HepG2 (cell line): ENCODE results near the gene UBTD2. TPM values are rescaled to one million over a fixed set of nuclear protein-coding genes. Genes with fewer than 3 reads are reported as not detected.

Experiments
- ATAC-seq: fragments of 200-7000 bp; cut with Tn5 transposase; 3 replicates; pipeline ENCODE4 v1.9.1; 2020; ENCODE audit warnings: mild to moderate bottlenecking, moderate library complexity
- BruUV-seq: library from RNA; stranded (reverse); fragments of 400-500 nt; replicated peaks from 2 replicates; lab custom pipeline; 2021; lab: Mats Ljungman, UMichigan
- CTCF ChIA-PET: fragments of 300-600 bp; formaldehyde crosslinking; extraction: SDS; loops from one replicate; lab custom pipeline; 2021; ENCODE audit warnings: low total read pairs, inconsistent platforms, low intra/inter-chr PET ratio; lab: Yijun Ruan, JAX
- POLR2A ChIA-PET: fragments of 350-600 bp; sonication (Branson Sonifier 250); formaldehyde crosslinking; loops from one replicate; lab custom pipeline; 2020; ENCODE audit warnings: antibody characterized with exemption, inconsistent platforms; lab: Yijun Ruan, JAX
- DNase-seq: peaks from one replicate; pipeline ENCODE4 v3.0.0-alpha.2; 2015; ENCODE audit warnings: low spot score
- FAIRE-seq: peaks from 3 replicates; lab custom pipeline; 2011; peaks lifted over from hg19 to GRCh38; lab: Jason Lieb, UNC
- H2AFZ ChIP-seq: one replicate; pipeline ENCODE4 v1.6.1; 2011; ENCODE audit warnings: low read length, inconsistent platforms
- H3K27ac ChIP-seq: fragments of 300-600 bp; 3 replicates; pipeline ENCODE4 v1.8.0; 2011; ENCODE audit warnings: mixed run types, mild to moderate bottlenecking, mixed read lengths, low read length, inconsistent platforms; ENCODE audit not compliant: insufficient read depth; ENCODE audit errors: extremely low read length
- H3K27me3 ChIP-seq, 2 experiments: fragments of 200-600 bp in 1 of 2; 2 replicates in 1 of 2; 3 replicates in 1 of 2; pipeline versions ENCODE4 v1.6.0 to v1.8.0; 2011; ENCODE audit warnings: low read length in 2 of 2, mild to moderate bottlenecking in 2 of 2, moderate library complexity in 2 of 2, inconsistent platforms in 1 of 2; ENCODE audit not compliant: insufficient read depth in 2 of 2, control insufficient read depth in 1 of 2
- H3K36me3 ChIP-seq, 2 experiments: fragments of 200-600 bp in 1 of 2; replicated peaks in 1 of 2; 2 replicates in 1 of 2; 3 replicates in 1 of 2; pipeline versions ENCODE4 v1.5.1 to v1.8.0; 2011; ENCODE audit warnings: low read length in 2 of 2, inconsistent platforms in 1 of 2; ENCODE audit not compliant: insufficient read depth in 2 of 2, control insufficient read depth in 1 of 2
- H3K4me1 ChIP-seq: 2 replicates; pipeline ENCODE4 v1.5.1; 2012; ENCODE audit warnings: low read length, inconsistent platforms; ENCODE audit not compliant: insufficient read depth
- H3K4me2 ChIP-seq: 2 replicates; pipeline ENCODE4 v1.6.0; 2011; ENCODE audit warnings: low read depth, low read length, inconsistent platforms
- H3K4me3 ChIP-seq, 3 experiments: fragments of 200-600 bp in 1 of 3; sonication (generic), shearing (Covaris generic) in 1 of 3; replicated peaks in 1 of 3; 2 replicates each; pipeline ENCODE4 v1.5.1; 2011 to 2016; ENCODE audit warnings: low read length in 3 of 3, inconsistent platforms in 2 of 3, low read depth in 2 of 3, mild to moderate bottlenecking in 2 of 3, control low read depth in 1 of 3, mixed read lengths in 1 of 3; ENCODE audit not compliant: insufficient read depth in 1 of 3
- H3K79me2 ChIP-seq: one replicate; pipeline ENCODE4 v1.6.1; 2011; ENCODE audit warnings: low read length, inconsistent platforms; ENCODE audit not compliant: insufficient read depth
- H3K9ac ChIP-seq: 2 replicates; pipeline ENCODE4 v1.6.0; 2011; ENCODE audit warnings: mild to moderate bottlenecking, low read depth, low read length, inconsistent platforms; ENCODE audit not compliant: insufficient read depth
- H3K9me3 ChIP-seq: 2 replicates; pipeline ENCODE4 v1.5.1; 2012; ENCODE audit warnings: mild to moderate bottlenecking, low read length
- H4K20me1 ChIP-seq: 2 replicates; pipeline ENCODE4 v1.6.0; 2011; ENCODE audit warnings: inconsistent platforms, mild to moderate bottlenecking, low read length, moderate library complexity; ENCODE audit not compliant: insufficient read depth
- ARID2 ChIP-seq: sonication (generic); formaldehyde crosslinking; IDR thresholded peaks from 2 replicates; pipeline ENCODE4 v1.8.1; 2022; ENCODE audit warnings: mild to moderate bottlenecking, missing genetic modification reagents, borderline replicate concordance
- ATAD3A ChIP-seq: sonication (generic); formaldehyde crosslinking; IDR thresholded peaks from 2 replicates; pipeline ENCODE4 v1.4.0; 2020; ENCODE audit warnings: missing genetic modification reagents
- HNRNPLL ChIP-seq: fragments of 200-400 bp; formaldehyde crosslinking; IDR thresholded peaks from 2 replicates; pipeline ENCODE4 v1.6.1; 2017; ENCODE audit warnings: mild to moderate bottlenecking, low read depth, low read length; ENCODE audit not compliant: poor library complexity, severe bottlenecking
- KDM6A ChIP-seq: IDR thresholded peaks from 2 replicates; pipeline ENCODE4 v1.6.1; 2016; ENCODE audit warnings: low read depth
- KMT2B ChIP-seq: IDR thresholded peaks from 2 replicates; pipeline ENCODE4 v1.6.1; 2016; ENCODE audit warnings: missing genetic modification reagents, missing compliant biosample characterization
- NR2C2 ChIP-seq: sonication (generic); formaldehyde crosslinking; IDR thresholded peaks from 2 replicates; pipeline ENCODE4 v1.4.0; 2020; ENCODE audit warnings: missing genetic modification reagents, mild to moderate bottlenecking, moderate library complexity, borderline replicate concordance
- NR3C1 ChIP-seq: sonication (generic); formaldehyde crosslinking; IDR thresholded peaks from 2 replicates; pipeline ENCODE4 v1.4.0; 2020; ENCODE audit warnings: missing genetic modification reagents
- ONECUT2 ChIP-seq: sonication (generic); formaldehyde crosslinking; IDR thresholded peaks from 2 replicates; pipeline ENCODE4 v1.4.0; 2020; ENCODE audit warnings: missing genetic modification reagents
- PAF1 ChIP-seq: IDR thresholded peaks from 2 replicates; pipeline ENCODE4 v1.6.1; 2016; ENCODE audit warnings: missing genetic modification reagents, missing compliant biosample characterization
- ZNF33B ChIP-seq: sonication (generic); formaldehyde crosslinking; IDR thresholded peaks from 2 replicates; pipeline ENCODE4 v1.5.1; 2020; ENCODE audit warnings: mild to moderate bottlenecking, missing genetic modification reagents
- ZNF367 ChIP-seq: sonication (generic); formaldehyde crosslinking; IDR thresholded peaks from 2 replicates; pipeline ENCODE4 v1.4.0; 2020; ENCODE audit warnings: missing genetic modification reagents, borderline replicate concordance
- ZNF484 ChIP-seq: sonication (generic); formaldehyde crosslinking; IDR thresholded peaks from 2 replicates; pipeline ENCODE4 v1.5.1; 2020; ENCODE audit warnings: mild to moderate bottlenecking, low read depth, missing genetic modification reagents, borderline replicate concordance
- ZNF766 ChIP-seq: sonication (generic); formaldehyde crosslinking; IDR thresholded peaks from 2 replicates; pipeline ENCODE4 v1.5.0; 2020; ENCODE audit warnings: missing genetic modification reagents, borderline replicate concordance
- WGBS: methylation state at CpG from one replicate; pipeline ENCODE4 v1.1.6; 2017; ENCODE audit warnings: low lambda C conversion rate; 5-methylcytosine and 5-hydroxymethylcytosine counted together
- in situ Hi-C: cut with HindIII; loops from 2 replicates; pipeline ENCODE4 v1.10.0; 2017; ENCODE audit warnings: low pct_unique_long_range_greater_than_20kb; ENCODE audit not compliant: extremely low pct_ligation_motif_present
- intact Hi-C: fragments of 100-400 bp; cut with micrococcal nuclease; formaldehyde crosslinking; loops from one replicate; pipeline ENCODE4 v1.10.0; 2022; ENCODE audit not compliant: unreplicated experiment
- polyA plus RNA-seq, 8 experiments: library from polyadenylated mRNA; depleted of rRNA in 3 of 8; stranded (reverse) in 7 of 8; unstranded in 1 of 8; fragments of >200 nt; fragmentation: Illumina TruSeq in 4 of 8; extraction: Trizol in 4 of 8; gene quantifications; 2 replicates each; pipeline versions ENCODE4 v1.2.1 to v1.2.3, GENCODE V29; 2011 to 2016; ENCODE audit warnings: low read depth in 4 of 8, missing spikeins in 1 of 8, mixed read lengths in 1 of 8; ENCODE audit not compliant: insufficient read depth in 1 of 8
- total RNA-seq, 5 experiments: library from RNA; depleted of rRNA; stranded (reverse); fragments of >200 nt; fragmentation: Illumina TruSeq; extraction: Trizol; gene quantifications; 2 replicates each; pipeline ENCODE4 v1.2.3, GENCODE V29; 2016; ENCODE audit warnings: low read depth in 1 of 5
- TF ChIP-seq, protein P1 (sequence below): sonication (generic); formaldehyde crosslinking; conservative IDR thresholded peaks from 2 replicates; pipeline ENCODE4 v1.5.0; 2020; ENCODE audit warnings: missing genetic modification reagents
- TF ChIP-seq, protein P2 (sequence below): IDR thresholded peaks from 2 replicates; pipeline ENCODE4 v1.6.1; 2016; ENCODE audit warnings: mild to moderate bottlenecking, missing biosample characterization, missing genetic modification reagents
- TF ChIP-seq, protein P3 (sequence below): sonication (generic); formaldehyde crosslinking; IDR thresholded peaks from 2 replicates; pipeline ENCODE4 v1.4.0; 2020; ENCODE audit warnings: mild to moderate bottlenecking, missing genetic modification reagents
- TF ChIP-seq, protein P4 (sequence below): sonication (generic); formaldehyde crosslinking; IDR thresholded peaks from 2 replicates; pipeline ENCODE4 v1.4.0; 2020; ENCODE audit warnings: missing genetic modification reagents
- TF ChIP-seq, protein P5 (sequence below): sonication (generic); formaldehyde crosslinking; IDR thresholded peaks from 2 replicates; pipeline ENCODE4 v1.5.0; 2020; ENCODE audit warnings: missing genetic modification reagents

UBTD2 gene
- total and polyA plus RNA-seq, 2 of the 13 experiments (the other 11 are each of a cell fraction or from before 2014, with no cell fraction given), result 15.2 to 24.1 TPM

DNA sequence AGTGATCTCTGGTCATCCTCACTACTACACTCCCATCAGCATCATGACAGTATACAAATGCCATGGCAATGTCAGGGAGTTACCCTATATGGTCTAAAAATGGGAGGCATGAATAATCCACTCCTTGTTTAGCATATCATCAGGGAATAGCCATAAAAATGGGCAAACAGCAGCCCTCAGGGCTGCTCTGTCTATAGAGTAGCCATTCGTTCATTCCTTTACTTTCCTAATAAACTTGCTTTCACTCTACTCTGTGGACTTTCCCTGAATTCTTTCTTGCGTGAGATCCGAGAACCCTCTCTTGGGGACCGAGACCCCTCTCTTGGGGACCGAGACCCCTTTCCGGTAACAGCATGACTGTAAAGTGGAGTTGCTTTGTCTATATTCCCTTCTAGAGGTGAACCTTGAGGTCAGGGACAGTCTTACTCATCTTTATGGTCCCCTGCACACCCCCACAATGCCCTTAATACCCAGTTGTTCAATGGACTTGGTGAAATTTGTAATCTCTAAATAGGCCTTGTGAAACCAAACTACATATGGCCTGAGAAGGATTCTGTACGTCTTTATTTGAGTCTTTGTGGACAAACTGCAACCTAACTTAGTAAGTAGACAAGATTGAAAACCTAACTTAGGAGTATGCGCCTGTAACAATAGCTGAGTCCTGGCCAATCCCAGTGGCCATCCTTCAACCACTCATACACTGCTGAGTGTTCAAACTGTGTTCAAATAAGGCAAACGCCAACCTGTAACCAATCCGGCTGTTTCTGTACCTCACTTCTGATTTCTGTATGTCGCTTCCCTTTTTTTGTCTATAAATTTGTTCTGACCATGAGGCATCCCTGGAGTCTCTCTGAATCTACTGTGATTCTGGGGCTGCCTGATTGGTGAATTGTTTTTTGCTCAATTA lies 32.3 kb upstream of the UBTD2 start:
- Histone ChIP-seq H3K4me1 (no peaks in the 10 kb centered on the region), H3K36me3 (no peaks in the 10 kb centered on the region), H2AFZ (no peak overlapping the region), H3K27me3 (peaks cover 0 to 7% of the 10 kb centered on the region in 2 experiments; a peak in 1 of 5 replicates), H3K9me3 (no peaks in the 10 kb centered on the region), H3K9ac (no peak overlapping the region), H3K4me2 (no peak overlapping the region), H3K79me2 (no peaks in the 10 kb centered on the region), H3K27ac (no peak overlapping the region), H3K4me3 (no peak overlapping the region), H4K20me1 (no peaks in the 10 kb centered on the region)
- intact Hi-C loops, result no loop called here
- no peak for FAIRE-seq
- no peak for ATAC-seq
- in situ Hi-C loops, result no loop called here
- BruUV-seq, result no TSS peak
- 58% methylated on average over 11 of the region's 11 CpGs for WGBS
- DNase-seq, result no peak
- CTCF ChIA-PET, result no interaction called here
- POLR2A ChIA-PET, result no interaction called here
- TF ChIP-seq, protein P1, sequence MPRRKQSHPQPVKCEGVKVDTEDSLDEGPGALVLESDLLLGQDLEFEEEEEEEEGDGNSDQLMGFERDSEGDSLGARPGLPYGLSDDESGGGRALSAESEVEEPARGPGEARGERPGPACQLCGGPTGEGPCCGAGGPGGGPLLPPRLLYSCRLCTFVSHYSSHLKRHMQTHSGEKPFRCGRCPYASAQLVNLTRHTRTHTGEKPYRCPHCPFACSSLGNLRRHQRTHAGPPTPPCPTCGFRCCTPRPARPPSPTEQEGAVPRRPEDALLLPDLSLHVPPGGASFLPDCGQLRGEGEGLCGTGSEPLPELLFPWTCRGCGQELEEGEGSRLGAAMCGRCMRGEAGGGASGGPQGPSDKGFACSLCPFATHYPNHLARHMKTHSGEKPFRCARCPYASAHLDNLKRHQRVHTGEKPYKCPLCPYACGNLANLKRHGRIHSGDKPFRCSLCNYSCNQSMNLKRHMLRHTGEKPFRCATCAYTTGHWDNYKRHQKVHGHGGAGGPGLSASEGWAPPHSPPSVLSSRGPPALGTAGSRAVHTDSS (CRISPR knock-in tag), result no peak
- TF ChIP-seq ONECUT2 (CRISPR knock-in tag) (no peak), NR3C1 (CRISPR knock-in tag) (no peak), PAF1 (CRISPR knock-in tag) (no peak), ZNF367 (CRISPR knock-in tag) (no peak), NR2C2 (CRISPR knock-in tag) (no peak), ZNF766 (no peak), ZNF33B (CRISPR knock-in tag) (no peak), ATAD3A (CRISPR knock-in tag) (no peak), ARID2 (CRISPR knock-in tag) (no peak), HNRNPLL (no peak), KMT2B (CRISPR knock-in tag) (no peak), KDM6A (CRISPR knock-in tag) (no peak), ZNF484 (CRISPR knock-in tag) (no peak)
- TF ChIP-seq, protein P2, sequence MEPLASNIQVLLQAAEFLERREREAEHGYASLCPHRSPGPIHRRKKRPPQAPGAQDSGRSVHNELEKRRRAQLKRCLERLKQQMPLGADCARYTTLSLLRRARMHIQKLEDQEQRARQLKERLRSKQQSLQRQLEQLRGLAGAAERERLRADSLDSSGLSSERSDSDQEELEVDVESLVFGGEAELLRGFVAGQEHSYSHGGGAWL (CRISPR knock-in tag), result no peak
- TF ChIP-seq, protein P3, sequence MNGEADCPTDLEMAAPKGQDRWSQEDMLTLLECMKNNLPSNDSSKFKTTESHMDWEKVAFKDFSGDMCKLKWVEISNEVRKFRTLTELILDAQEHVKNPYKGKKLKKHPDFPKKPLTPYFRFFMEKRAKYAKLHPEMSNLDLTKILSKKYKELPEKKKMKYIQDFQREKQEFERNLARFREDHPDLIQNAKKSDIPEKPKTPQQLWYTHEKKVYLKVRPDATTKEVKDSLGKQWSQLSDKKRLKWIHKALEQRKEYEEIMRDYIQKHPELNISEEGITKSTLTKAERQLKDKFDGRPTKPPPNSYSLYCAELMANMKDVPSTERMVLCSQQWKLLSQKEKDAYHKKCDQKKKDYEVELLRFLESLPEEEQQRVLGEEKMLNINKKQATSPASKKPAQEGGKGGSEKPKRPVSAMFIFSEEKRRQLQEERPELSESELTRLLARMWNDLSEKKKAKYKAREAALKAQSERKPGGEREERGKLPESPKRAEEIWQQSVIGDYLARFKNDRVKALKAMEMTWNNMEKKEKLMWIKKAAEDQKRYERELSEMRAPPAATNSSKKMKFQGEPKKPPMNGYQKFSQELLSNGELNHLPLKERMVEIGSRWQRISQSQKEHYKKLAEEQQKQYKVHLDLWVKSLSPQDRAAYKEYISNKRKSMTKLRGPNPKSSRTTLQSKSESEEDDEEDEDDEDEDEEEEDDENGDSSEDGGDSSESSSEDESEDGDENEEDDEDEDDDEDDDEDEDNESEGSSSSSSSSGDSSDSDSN (CRISPR knock-in tag), result no peak
- TF ChIP-seq, protein P4, sequence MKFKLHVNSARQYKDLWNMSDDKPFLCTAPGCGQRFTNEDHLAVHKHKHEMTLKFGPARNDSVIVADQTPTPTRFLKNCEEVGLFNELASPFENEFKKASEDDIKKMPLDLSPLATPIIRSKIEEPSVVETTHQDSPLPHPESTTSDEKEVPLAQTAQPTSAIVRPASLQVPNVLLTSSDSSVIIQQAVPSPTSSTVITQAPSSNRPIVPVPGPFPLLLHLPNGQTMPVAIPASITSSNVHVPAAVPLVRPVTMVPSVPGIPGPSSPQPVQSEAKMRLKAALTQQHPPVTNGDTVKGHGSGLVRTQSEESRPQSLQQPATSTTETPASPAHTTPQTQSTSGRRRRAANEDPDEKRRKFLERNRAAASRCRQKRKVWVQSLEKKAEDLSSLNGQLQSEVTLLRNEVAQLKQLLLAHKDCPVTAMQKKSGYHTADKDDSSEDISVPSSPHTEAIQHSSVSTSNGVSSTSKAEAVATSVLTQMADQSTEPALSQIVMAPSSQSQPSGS (CRISPR knock-in tag), result no peak
- TF ChIP-seq, protein P5, sequence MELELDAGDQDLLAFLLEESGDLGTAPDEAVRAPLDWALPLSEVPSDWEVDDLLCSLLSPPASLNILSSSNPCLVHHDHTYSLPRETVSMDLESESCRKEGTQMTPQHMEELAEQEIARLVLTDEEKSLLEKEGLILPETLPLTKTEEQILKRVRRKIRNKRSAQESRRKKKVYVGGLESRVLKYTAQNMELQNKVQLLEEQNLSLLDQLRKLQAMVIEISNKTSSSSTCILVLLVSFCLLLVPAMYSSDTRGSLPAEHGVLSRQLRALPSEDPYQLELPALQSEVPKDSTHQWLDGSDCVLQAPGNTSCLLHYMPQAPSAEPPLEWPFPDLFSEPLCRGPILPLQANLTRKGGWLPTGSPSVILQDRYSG (CRISPR knock-in tag), result no peak
